GM18858 (cell line): ENCODE data around the gene LAMA5.

ENCODE experiments used
- ATAC-seq: cut with Tn5 transposase; IDR thresholded peaks from one replicate; pipeline ENCODE4 v1.9.1; 2021; ENCODE audit not compliant: unreplicated experiment

The LAMA5 gene

GRCh38 chr20:62360854-62361798 is 6.0 kb downstream of the LAMA5 start:
- no peak for ATAC-seq

DNA sequence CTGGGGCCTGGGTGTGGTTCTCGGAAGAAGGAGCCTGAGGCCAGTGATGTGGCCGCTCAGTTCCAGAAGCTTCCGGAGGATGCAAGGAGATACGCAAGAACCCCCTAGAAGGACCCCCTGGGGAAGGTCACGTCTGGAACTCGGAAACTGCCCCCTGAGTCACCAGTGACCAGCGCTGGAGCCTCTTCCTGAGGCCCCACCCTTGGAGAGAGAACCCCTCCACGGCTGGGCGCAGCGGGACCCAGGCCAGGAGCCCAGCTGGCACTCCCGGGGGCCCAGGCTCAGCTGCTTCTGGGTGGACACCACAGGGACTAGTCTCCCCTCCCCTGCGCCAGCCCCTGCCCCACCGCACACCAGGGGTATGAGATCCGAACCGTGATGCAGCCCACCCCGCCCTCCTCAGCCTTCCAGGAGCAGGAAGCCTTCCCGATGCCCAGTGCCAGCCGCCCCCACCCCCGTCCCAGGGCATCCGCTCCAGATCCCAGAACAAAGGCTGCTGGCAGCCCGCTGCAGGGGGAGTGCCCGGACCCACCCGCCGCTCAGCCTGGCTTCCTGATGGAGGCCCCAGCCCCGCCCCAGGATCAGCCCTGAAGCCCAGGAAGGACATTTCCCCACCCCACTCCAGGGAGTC is 7.5 kb downstream of the LAMA5 start:
- no peak for ATAC-seq

- no peak for ATAC-seq
Measured at GRCh38 chr20:62359043-62359490, 8.0 kb downstream of the LAMA5 start.

DNA sequence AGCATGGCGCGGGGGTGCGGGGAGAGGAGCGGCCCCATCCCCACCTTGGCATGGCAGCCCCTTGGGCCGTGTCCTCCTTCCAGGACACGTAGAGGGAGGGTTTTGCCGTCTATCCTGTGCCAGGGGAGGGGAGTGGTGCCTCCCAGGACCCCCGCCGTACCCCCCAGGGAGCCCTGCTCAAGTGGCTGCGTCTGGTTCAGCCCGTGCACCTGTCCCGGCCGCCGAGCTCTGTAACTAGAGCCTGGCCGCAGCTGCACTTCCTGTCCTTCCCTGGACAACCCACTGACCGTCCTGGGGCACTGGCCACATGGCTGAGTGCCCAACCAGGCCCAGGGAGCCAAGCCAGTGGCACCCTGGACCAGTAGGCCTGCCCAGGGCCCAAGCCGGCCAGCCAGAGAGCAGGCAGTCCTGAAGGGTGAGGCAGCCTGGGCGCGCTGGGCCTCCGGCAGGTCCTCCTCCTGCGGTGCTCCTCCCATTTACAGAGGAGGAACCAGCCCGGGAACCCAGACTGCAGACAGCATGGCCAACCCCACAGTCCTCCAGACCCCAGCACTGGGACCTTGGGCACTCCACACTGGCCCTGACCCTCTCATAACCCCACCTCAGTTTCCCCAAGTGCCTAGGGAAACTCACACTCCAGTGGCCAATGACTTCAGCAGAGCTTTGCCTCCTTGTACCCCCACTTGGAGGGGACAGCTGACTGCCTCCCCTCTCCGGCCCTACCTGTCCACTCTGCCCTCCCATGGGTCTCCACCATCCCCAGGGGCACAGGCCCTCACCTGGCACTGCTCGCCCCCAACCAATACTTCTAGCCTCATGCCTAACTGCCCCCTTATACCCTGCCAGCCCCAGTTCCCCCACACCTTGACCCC is 8.7 kb downstream of the LAMA5 start:
- no peak for ATAC-seq

DNA sequence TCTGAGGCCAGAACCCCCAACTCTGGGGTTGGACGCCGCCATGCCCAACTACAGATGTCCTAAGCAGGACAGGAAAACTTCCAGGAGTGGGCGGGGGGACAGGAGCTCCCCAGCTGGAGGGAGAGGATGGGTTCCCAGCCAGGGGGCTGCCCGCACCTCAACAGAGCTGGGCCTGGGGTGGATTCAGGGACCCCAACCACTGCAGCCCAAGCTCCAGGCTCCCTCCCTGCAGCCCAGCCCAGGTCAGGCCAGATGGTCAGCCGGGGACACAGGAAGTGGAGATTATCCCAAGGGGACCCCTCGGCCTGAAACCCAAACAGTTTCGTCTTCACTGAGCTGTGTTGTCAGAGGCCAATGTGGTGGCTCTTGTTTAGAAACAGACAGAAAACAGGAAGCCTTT is 9.4 kb downstream of the LAMA5 start:
- ATAC-seq, result no peak

DNA sequence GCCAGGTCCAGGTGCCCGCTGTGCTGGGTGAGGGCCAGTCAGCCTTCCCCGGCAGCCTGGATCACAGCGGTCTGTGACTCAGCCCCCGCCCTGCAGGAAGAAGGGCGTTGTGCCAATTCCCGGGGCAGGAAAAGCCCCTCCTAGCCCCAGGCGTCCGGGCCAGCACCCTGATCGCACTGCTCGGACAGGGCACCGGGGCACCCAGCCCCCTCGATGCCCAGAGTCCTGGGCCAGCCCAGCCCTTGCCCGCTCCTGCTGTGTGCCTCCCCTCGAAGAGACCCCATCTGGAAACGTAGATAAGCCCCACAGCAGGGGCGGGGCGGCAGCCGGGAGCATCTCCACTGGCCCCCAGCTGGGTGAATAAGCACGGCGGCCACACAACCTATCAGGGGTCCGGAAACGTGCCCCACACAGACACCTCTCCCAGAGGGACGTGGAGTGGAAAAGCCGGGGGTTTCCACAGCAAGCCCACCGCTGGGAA is 9.9 kb downstream of the LAMA5 start:
- ATAC-seq, result no peak

DNA sequence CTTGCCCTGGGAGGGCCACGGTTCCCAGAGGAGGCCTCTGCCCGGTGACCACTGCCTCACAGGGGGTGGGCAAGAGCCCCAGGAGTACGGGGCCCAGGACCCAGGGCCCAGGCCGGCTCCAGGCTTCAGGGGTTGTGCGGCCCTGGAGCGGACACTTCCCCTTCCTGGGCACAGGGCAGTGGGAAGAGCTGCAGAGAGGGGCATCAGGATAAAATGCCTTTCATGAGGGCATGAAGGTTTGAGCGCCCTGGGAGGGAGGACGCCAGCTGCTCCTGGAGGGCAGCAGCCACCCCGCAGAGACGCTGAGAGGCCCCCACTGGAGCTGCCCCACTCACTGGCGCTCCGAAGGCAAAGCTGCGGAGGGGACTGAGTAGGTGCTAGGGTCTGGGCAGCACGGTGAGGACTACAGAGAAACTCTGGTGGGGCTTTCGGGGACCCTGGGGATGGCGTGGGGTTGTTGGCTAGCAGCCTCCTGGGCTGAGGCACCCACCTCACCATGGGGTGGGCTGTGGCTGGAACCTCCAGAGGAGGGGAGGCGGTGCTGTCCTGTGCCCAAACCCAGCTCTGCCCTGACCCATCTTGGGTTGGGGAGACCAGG is 10.4 kb downstream of the LAMA5 start:
- no peak for ATAC-seq

DNA sequence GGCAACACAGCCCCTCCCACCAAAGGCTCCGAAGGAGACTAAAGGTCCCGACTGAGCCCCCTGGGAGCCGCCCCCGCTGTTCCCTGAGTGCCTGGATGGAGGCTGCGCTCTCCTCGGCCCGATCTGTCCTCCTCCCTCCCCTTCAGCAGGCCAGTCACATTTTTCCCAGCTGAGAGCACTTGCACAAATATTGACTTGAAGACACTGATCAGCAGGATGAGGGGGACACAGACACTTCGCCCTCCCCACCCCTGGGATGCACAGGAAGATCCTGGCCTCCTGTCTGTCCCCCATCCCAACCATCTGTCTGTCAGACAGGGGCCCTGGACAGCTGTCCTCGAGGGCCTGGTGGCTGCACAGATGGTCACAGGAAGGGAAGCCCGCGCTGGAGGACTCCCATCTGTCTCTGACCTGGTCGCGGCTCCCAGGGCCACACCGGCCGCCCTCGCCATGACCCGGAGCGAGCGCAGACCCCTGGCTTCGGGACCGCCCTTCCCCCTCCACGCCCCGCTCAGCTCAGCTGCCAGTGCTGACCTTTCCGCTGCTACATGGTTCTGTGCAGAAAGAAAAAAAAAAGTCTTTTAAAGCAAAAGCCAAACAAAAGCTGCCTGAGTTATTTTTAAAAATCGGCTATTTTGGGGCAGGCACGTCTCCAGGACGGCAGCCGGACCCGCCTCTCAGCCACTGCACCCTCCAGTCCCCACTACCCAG is 11.1 kb downstream of the LAMA5 start:
- ATAC-seq, result no peak

GRCh38 chr20:62355516-62355877 is 11.6 kb downstream of the LAMA5 start:
- no peak for ATAC-seq

GRCh38 chr20:62354811-62355341 is 12.2 kb downstream of the LAMA5 start:
- ATAC-seq, result no peak

DNA sequence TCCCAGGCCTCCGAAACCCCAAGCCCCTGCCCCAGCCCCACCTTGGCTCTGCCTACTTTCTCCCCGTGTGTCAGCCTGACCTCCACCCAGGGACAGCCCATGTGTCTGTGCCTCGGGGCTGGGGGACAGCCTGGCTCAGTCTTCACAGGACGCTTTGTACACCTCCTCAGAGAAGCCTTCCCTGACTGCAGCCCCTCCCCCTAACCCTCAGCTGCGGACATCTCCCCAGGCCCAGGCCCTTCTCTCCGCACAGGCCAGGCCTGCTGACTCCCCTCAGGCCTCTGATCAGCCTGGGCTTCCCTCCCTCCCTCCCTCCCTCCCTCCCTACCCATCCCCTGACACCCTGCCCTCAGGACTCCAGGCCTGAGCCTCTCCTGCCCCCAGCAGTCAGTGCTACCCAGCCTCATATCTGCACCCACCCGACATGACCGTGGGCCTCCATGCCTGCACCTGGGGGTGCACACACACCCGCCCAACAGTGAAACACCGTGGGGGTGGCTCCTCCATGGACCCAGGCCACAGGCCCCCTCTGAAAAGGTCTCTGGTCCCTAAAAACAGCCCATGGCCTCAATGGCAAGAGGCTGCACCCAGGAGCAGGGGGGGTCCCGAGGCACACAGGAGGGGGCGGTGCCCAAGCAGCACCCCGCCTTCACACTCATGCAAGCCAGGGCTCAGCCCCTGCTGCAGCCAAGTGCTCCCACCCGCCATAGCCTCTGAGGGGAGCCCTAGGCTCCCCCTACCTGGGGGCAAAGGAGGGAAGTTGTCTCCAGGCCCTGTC is 12.9 kb downstream of the LAMA5 start:
- no peak for ATAC-seq

DNA sequence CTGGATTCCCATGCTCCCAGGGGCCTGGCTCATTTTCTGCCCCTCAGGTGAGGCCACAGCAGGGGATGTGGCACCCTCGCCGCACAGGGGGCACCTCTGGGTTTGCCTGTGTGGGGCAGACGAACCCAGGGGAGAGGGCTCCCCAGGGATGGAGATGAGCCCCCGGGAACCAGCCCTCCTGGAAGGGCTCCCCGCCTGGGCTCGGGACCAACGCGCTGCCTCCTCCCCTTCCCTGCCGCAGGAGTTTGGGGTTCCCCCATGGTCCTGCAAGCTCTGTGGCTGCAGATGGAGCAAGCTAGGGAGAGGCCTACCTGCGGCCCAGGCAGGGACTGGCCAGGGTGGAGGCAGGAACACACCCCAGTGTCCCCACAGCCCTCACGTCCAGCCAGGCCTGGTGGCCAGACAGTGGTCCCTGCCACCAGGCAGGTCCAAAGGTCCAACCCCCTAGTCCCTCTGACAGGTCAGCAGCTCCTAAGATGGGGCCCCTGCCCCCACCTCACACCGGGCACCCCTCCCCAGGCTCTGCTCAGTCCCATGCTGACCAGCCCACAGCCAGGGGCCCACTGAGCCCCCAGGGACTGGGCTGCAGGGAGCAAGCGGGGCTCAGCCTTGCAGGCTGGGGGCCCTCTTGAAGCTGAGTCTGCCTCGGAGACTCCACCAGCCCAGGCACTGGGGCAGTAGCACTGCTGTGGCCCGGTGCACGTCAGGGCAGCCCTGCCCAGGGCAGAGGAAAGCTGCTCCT is 13.7 kb downstream of the LAMA5 start:
- no peak for ATAC-seq

- ATAC-seq, result no peak
Measured at GRCh38 chr20:62352402-62353288, 14.5 kb downstream of the LAMA5 start.

- ATAC-seq, result no peak
Measured at GRCh38 chr20:62351469-62352401, 15.4 kb downstream of the LAMA5 start.

DNA sequence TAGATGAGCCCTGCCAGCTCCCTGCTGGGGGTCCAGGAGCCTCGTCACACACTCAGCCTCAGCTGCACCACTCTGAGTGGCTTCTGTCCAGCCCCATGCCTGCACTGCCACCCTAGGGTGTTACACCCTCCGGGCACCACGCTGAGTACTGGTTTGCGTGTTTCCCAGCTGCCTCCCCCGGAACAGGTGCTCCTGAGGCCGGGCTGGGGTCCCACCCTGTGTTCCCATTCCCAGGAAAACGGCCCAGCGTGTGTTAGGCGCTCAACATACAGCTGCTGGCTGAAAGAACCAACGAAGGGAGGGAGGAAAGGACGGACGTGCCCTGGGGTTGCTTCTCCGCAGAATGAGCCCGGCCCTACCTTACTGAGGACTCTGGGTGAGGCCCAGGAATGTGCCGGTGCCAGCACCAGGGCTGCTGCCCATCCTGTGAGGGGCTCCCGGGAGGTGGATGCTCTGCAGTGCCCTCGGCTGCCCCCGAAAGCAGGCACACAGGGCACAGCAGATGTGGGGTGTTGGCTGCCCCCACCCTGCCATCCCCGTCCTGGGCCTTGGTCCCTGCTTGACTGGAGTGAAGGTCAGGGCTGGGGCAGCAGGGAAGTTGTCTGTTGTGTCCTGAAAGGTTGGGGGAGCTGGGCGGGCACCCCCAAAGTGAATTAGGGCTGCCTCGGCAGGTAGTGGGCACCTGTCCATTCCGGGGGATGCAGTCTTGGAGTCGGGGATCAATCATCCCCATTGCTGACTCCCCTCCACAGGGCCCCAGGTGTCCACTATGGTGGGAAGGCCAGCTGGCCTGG is 16.3 kb downstream of the LAMA5 start:
- no peak for ATAC-seq
